ENCODE data around the gene PHLDB3.

- no peak for TF ChIP-seq CTCF (CRISPR knock-in tag; IDR thresholded peaks at IDR 0.05)
- no peak for TF ChIP-seq ZNF274 (CRISPR knock-in tag; IDR thresholded peaks at IDR 0.05)
- TF ChIP-seq POLR2A (IDR thresholded peaks at IDR 0.05; ENCODE audit: insufficient read depth in 1 of 2, low read depth in 2 of 2, low read length in 2 of 2) = no peak
- no peak for TF ChIP-seq KLF13 (CRISPR knock-in tag; IDR thresholded peaks at IDR 0.05)
- TF ChIP-seq PHF8 (CRISPR knock-in tag; IDR thresholded peaks at IDR 0.05) = no peak
- TF ChIP-seq ESRRA (CRISPR knock-in tag; IDR thresholded peaks at IDR 0.05; ENCODE audit: low read depth) = no peak
- no peak for TF ChIP-seq POLR2AphosphoS5 (IDR thresholded peaks at IDR 0.05; ENCODE audit: low read depth, low read length)
Measured at GRCh38 chr19:43511324-43511723, 6.8 kb upstream of the PHLDB3 start.
